ENCODE measurements around the gene PIP5K1B.
A peak's percentile ranks its signal among the peaks of the same experiment; 100 is the strongest.
"Not testable (repeated sequence)": the region's sequence is repeated elsewhere in the genome, so short reads cannot be mapped to it uniquely, and the experiment has no call there.

PIP5K1B gene

GRCh38 chr9:68983522-68984424 lies 278.7 kb downstream of the PIP5K1B start:
- DNase-seq (ENCODE audit: low spot score) = no peak

GRCh38 chr9:68986949-68987348 lies 281.9 kb downstream of the PIP5K1B start:
- not testable (repeated sequence) for DNase-seq (ENCODE audit: low spot score)

GRCh38 chr9:68991457-68991856 lies 286.4 kb downstream of the PIP5K1B start:
- DNase-seq (ENCODE audit: low spot score) = no peak

- no peak for DNase-seq (ENCODE audit: low spot score)
Measured at GRCh38 chr9:68995776-68996175, 290.7 kb downstream of the PIP5K1B start.

GRCh38 chr9:68996462-68996861 lies 291.4 kb downstream of the PIP5K1B start:
- no peak for DNase-seq (ENCODE audit: low spot score)

- no peak for DNase-seq (ENCODE audit: low spot score)
Measured at GRCh38 chr9:68997666-68998065, 292.6 kb downstream of the PIP5K1B start.

- DNase-seq (ENCODE audit: low spot score) = no peak
Measured at GRCh38 chr9:68998385-68998784, 293.3 kb downstream of the PIP5K1B start.

- DNase-seq (ENCODE audit: low spot score) = peak; percentile 16
Measured at GRCh38 chr9:68998812-68999211, 293.8 kb downstream of the PIP5K1B start.

- DNase-seq (ENCODE audit: low spot score) = peak; percentile 81
Measured at GRCh38 chr9:68999393-69000105, 294.5 kb downstream of the PIP5K1B start.

- DNase-seq (ENCODE audit: low spot score) = no peak
Measured at GRCh38 chr9:69001921-69002320, 296.9 kb downstream of the PIP5K1B start.

GRCh38 chr9:69003051-69003450 lies 298.0 kb downstream of the PIP5K1B start:
- DNase-seq (ENCODE audit: low spot score) = no peak

- DNase-seq (ENCODE audit: low spot score) = no peak
Measured at GRCh38 chr9:69004836-69005235, 299.8 kb downstream of the PIP5K1B start.

- DNase-seq (ENCODE audit: low spot score) = no peak
Measured at GRCh38 chr9:69009708-69010107, 304.7 kb downstream of the PIP5K1B start.

- DNase-seq (ENCODE audit: low spot score) = no peak
Measured at GRCh38 chr9:69012696-69013381, 307.8 kb downstream of the PIP5K1B start.

- DNase-seq (ENCODE audit: low spot score) = no peak
Measured at GRCh38 chr9:69013382-69013727, 308.3 kb downstream of the PIP5K1B start.

GRCh38 chr9:69014013-69014412 lies 309.0 kb downstream of the PIP5K1B start, which contains the start of gene PRKACG:
Gene PRKACG (minus strand): TSS chr9:69014113. CDS start chr9:69014092, 21 bp downstream.
- DNase-seq (ENCODE audit: low spot score) = no peak

GRCh38 chr9:69016191-69017096 lies 311.4 kb downstream of the PIP5K1B start:
- DNase-seq (ENCODE audit: low spot score) = no peak

GRCh38 chr9:69018737-69019136 lies 313.7 kb downstream of the PIP5K1B start:
- DNase-seq (ENCODE audit: low spot score) = no peak

GRCh38 chr9:69019808-69020207 lies 314.8 kb downstream of the PIP5K1B start:
- DNase-seq (ENCODE audit: low spot score) = peak; percentile 46

GRCh38 chr9:69020301-69021145 lies 315.5 kb downstream of the PIP5K1B start:
- DNase-seq (ENCODE audit: low spot score) = no peak

GRCh38 chr9:69023650-69024049 lies 318.6 kb downstream of the PIP5K1B start:
- DNase-seq (ENCODE audit: low spot score) = peak; percentile 14
